ENCODE measurements around the gene TIGD6. TPM values are rescaled to one million over a fixed set of nuclear protein-coding genes. Genes with fewer than 3 reads are reported as not detected.

Gene TIGD6
- total RNA-seq, 2 donors from 2014 or later, result 1.4 to 2.0 TPM

GRCh38 chr5:149982505-149982904 is 17.9 kb downstream of the TIGD6 start:
- Mint-ChIP-seq H3K36me3 (ENCODE audit: low read depth) (peaks cover 9% of the 10 kb centered on the region), H3K4me3 (no peak overlapping the region), H3K27me3 (no peaks in the 10 kb centered on the region), H3K4me1 (no peaks in the 10 kb centered on the region), H3K27ac (no peak overlapping the region)
- DNase-seq (no peak), ATAC-seq (no peak)
- H3K9me3 ChIP-seq (ENCODE audit: control insufficient read depth, low read length, poor library complexity, severe bottlenecking), result no peaks in the 10 kb centered on the region

GRCh38 chr5:149981206-149981605 is 19.2 kb downstream of the TIGD6 start:
- H3K9me3 ChIP-seq (ENCODE audit: control insufficient read depth, low read length, poor library complexity, severe bottlenecking), result no peaks in the 10 kb centered on the region
- DNase-seq (no peak), ATAC-seq (no peak)
- Mint-ChIP-seq H3K27me3 (no peaks in the 10 kb centered on the region), H3K4me3 (no peak overlapping the region), H3K4me1 (peaks cover 6% of the 10 kb centered on the region), H3K27ac (no peak overlapping the region), H3K36me3 (ENCODE audit: low read depth) (peaks cover 10% of the 10 kb centered on the region)

- Mint-ChIP-seq H3K36me3 (ENCODE audit: low read depth) (peaks cover 10% of the 10 kb centered on the region), H3K27ac (no peak overlapping the region), H3K27me3 (no peaks in the 10 kb centered on the region)
These were observed 20.6 kb downstream of the TIGD6 start for GRCh38 chr5:149979896-149980295.

GRCh38 chr5:149975409-149975808 is 25.0 kb downstream of the TIGD6 start:
- ATAC-seq, result no peak
- H3K27ac Mint-ChIP-seq, result no peak overlapping the region
- H3K4me3 Mint-ChIP-seq, result no peak overlapping the region

More at GRCh38 chr5:149979896-149980295, 20.6 kb downstream of the TIGD6 start:
- H3K9me3 ChIP-seq (ENCODE audit: control insufficient read depth, low read length, poor library complexity, severe bottlenecking), result no peaks in the 10 kb centered on the region
- H3K4me1 Mint-ChIP-seq, result peaks cover 9% of the 10 kb centered on the region
- no peak for ATAC-seq
- no peak for DNase-seq
- H3K4me3 Mint-ChIP-seq, result no peak overlapping the region

GRCh38 chr5:149969181-149969930 is 31.1 kb downstream of the TIGD6 start:
- no peaks in the 10 kb centered on the region for H3K9me3 ChIP-seq (ENCODE audit: control insufficient read depth, low read length, poor library complexity, severe bottlenecking)
- no peak overlapping the region for H3K4me3 Mint-ChIP-seq
- peaks cover 26% of the 10 kb centered on the region for H3K4me1 Mint-ChIP-seq
- DNase-seq (no peak), ATAC-seq (no peak)
- H3K27ac Mint-ChIP-seq, result no peak overlapping the region
- no peaks in the 10 kb centered on the region for H3K27me3 Mint-ChIP-seq
- H3K36me3 Mint-ChIP-seq (ENCODE audit: low read depth), result peaks cover 8% of the 10 kb centered on the region

More at GRCh38 chr5:149975409-149975808, 25.0 kb downstream of the TIGD6 start:
- peaks cover 22% of the 10 kb centered on the region for H3K4me1 Mint-ChIP-seq
- no peak for DNase-seq
- no peaks in the 10 kb centered on the region for H3K27me3 Mint-ChIP-seq
- no peaks in the 10 kb centered on the region for H3K9me3 ChIP-seq (ENCODE audit: control insufficient read depth, low read length, poor library complexity, severe bottlenecking)
- peaks cover 10% of the 10 kb centered on the region for H3K36me3 Mint-ChIP-seq (ENCODE audit: low read depth)

- ATAC-seq, result no peak
- no peaks in the 10 kb centered on the region for H3K27me3 Mint-ChIP-seq
- peaks cover 29% of the 10 kb centered on the region for H3K4me1 Mint-ChIP-seq
- H3K27ac Mint-ChIP-seq, result no peak overlapping the region
- H3K36me3 Mint-ChIP-seq (ENCODE audit: low read depth), result peaks cover 9% of the 10 kb centered on the region
- H3K9me3 ChIP-seq (ENCODE audit: control insufficient read depth, low read length, poor library complexity, severe bottlenecking), result no peaks in the 10 kb centered on the region
- no peak for DNase-seq
- H3K4me3 Mint-ChIP-seq, result no peak overlapping the region
These were observed 33.5 kb downstream of the TIGD6 start for GRCh38 chr5:149966946-149967345.

GRCh38 chr5:149963729-149964128 is 36.7 kb downstream of the TIGD6 start:
- no peak for ATAC-seq
- H3K4me3 Mint-ChIP-seq, result no peak overlapping the region
- H3K27me3 Mint-ChIP-seq, result no peaks in the 10 kb centered on the region

GRCh38 chr5:149962601-149963300 is 37.7 kb downstream of the TIGD6 start:
- Mint-ChIP-seq H3K4me3 (no peak overlapping the region), H3K27ac (no peak overlapping the region), H3K36me3 (ENCODE audit: low read depth) (peaks cover 2% of the 10 kb centered on the region), H3K27me3 (no peaks in the 10 kb centered on the region), H3K4me1 (peaks cover 33% of the 10 kb centered on the region)
- H3K9me3 ChIP-seq (ENCODE audit: control insufficient read depth, low read length, poor library complexity, severe bottlenecking), result no peaks in the 10 kb centered on the region
- DNase-seq (no peak), ATAC-seq (no peak)

More at GRCh38 chr5:149963729-149964128, 36.7 kb downstream of the TIGD6 start:
- Mint-ChIP-seq H3K27ac (no peak overlapping the region), H3K4me1 (peaks cover 33% of the 10 kb centered on the region), H3K36me3 (ENCODE audit: low read depth) (peaks cover 2% of the 10 kb centered on the region)
- DNase-seq, result no peak
- no peaks in the 10 kb centered on the region for H3K9me3 ChIP-seq (ENCODE audit: control insufficient read depth, low read length, poor library complexity, severe bottlenecking)

- Mint-ChIP-seq H3K4me1 (peaks cover 33% of the 10 kb centered on the region), H3K27ac (no peak overlapping the region), H3K36me3 (ENCODE audit: low read depth) (peaks cover 2% of the 10 kb centered on the region), H3K27me3 (no peaks in the 10 kb centered on the region), H3K4me3 (peak overlapping the region; percentile 94)
- DNase-seq (no peak), ATAC-seq (no peak)
- no peaks in the 10 kb centered on the region for H3K9me3 ChIP-seq (ENCODE audit: control insufficient read depth, low read length, poor library complexity, severe bottlenecking)
These were observed 38.5 kb downstream of the TIGD6 start for GRCh38 chr5:149961957-149962409.

GRCh38 chr5:149961186-149961685 is 39.2 kb downstream of the TIGD6 start:
- DNase-seq (no peak), ATAC-seq (no peak)
- Mint-ChIP-seq H3K27ac (peak overlapping the region; percentile 97), H3K36me3 (ENCODE audit: low read depth) (peaks cover 2% of the 10 kb centered on the region), H3K27me3 (no peaks in the 10 kb centered on the region), H3K4me1 (peaks cover 33% of the 10 kb centered on the region), H3K4me3 (peak overlapping the region; percentile 94)
- no peaks in the 10 kb centered on the region for H3K9me3 ChIP-seq (ENCODE audit: control insufficient read depth, low read length, poor library complexity, severe bottlenecking)

GRCh38 chr5:149960272-149961185 is 39.9 kb downstream of the TIGD6 start, which contains the start of gene SLC26A2:
TSS of gene SLC26A2 (plus strand) at chr5:149960758. CDS start at chr5:149977653, 16,895 bp downstream.
- Mint-ChIP-seq H3K36me3 (ENCODE audit: low read depth) (peaks cover 2% of the 10 kb centered on the region), H3K4me3 (peak within 1 kb of the TSS; percentile 94), H3K27ac (peak within 1 kb of the TSS; percentile 97), H3K27me3 (no peaks in the 10 kb centered on the region), H3K4me1 (peaks cover 32% of the 10 kb centered on the region)
- H3K9me3 ChIP-seq (ENCODE audit: control insufficient read depth, low read length, poor library complexity, severe bottlenecking), result no peaks in the 10 kb centered on the region
- ATAC-seq, result peak; percentile 100
- DNase-seq, result peak; percentile 86 to 89 (median 88)

GRCh38 chr5:149959406-149960236 is 40.8 kb downstream of the TIGD6 start:
- H3K27me3 Mint-ChIP-seq, result no peaks in the 10 kb centered on the region
- no peak for ATAC-seq
- peak overlapping the region; percentile 97 for H3K27ac Mint-ChIP-seq
- peaks cover 31% of the 10 kb centered on the region for H3K4me1 Mint-ChIP-seq
- no peaks in the 10 kb centered on the region for H3K9me3 ChIP-seq (ENCODE audit: control insufficient read depth, low read length, poor library complexity, severe bottlenecking)
- H3K36me3 Mint-ChIP-seq (ENCODE audit: low read depth), result peaks cover 2% of the 10 kb centered on the region
- H3K4me3 Mint-ChIP-seq, result peak overlapping the region; percentile 94
- no peak for DNase-seq
